WTC11 (cell line): ENCODE measurements around the gene RGS16.

Source experiments
- GABPB1 ChIP-seq: sonication (generic); formaldehyde crosslinking; IDR thresholded peaks from 2 replicates; pipeline ENCODE4 v1.8.1; 2023; ENCODE audit warnings: mild to moderate bottlenecking, missing genetic modification reagents
- NFYB ChIP-seq: sonication (generic); formaldehyde crosslinking; conservative IDR thresholded peaks from 2 replicates; pipeline ENCODE4 v1.8.0; 2022; ENCODE audit warnings: low read depth, missing genetic modification reagents
- TF ChIP-seq, protein P1 (sequence below): fragments of 200-600 bp; IDR thresholded peaks from 2 replicates; pipeline ENCODE4 v1.8.0; 2022; ENCODE audit warnings: antibody characterized with exemption

GRCh38 chr1:182567629-182568028 lies 36.6 kb downstream of the RGS16 start:
- TF ChIP-seq NFYB (CRISPR knock-in tag) (no peak), GABPB1 (CRISPR knock-in tag) (no peak)
- TF ChIP-seq, protein P1, sequence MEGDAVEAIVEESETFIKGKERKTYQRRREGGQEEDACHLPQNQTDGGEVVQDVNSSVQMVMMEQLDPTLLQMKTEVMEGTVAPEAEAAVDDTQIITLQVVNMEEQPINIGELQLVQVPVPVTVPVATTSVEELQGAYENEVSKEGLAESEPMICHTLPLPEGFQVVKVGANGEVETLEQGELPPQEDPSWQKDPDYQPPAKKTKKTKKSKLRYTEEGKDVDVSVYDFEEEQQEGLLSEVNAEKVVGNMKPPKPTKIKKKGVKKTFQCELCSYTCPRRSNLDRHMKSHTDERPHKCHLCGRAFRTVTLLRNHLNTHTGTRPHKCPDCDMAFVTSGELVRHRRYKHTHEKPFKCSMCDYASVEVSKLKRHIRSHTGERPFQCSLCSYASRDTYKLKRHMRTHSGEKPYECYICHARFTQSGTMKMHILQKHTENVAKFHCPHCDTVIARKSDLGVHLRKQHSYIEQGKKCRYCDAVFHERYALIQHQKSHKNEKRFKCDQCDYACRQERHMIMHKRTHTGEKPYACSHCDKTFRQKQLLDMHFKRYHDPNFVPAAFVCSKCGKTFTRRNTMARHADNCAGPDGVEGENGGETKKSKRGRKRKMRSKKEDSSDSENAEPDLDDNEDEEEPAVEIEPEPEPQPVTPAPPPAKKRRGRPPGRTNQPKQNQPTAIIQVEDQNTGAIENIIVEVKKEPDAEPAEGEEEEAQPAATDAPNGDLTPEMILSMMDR = no peak
